Right ventricle myocardium inferior (tissue), 1 donor: Measurements from ENCODE around the gene TCERG1L. TPM values are rescaled to one million over a fixed set of nuclear protein-coding genes. Genes with fewer than 3 reads are reported as not detected.

Experiments
- ATAC-seq: fragments of 200-7000 bp; cut with Tn5 transposase; one replicate; pipeline ENCODE4 v1.9.1; 2020; ENCODE audit warnings: mild to moderate bottlenecking, moderate library complexity
- DNase-seq: peaks from one replicate; pipeline ENCODE4 v3.0.0; 2021; ENCODE audit errors: missing footprints
- intact Hi-C: fragments of 100-400 bp; cut with DNase I; formaldehyde crosslinking; loops from one replicate; pipeline ENCODE4 v1.11.0; 2022
- total RNA-seq: library from RNA; stranded (reverse); fragmentation: NEBNext Ultra II Directional; extraction: Animal tissue kit (Norgen Biotek cat#: 25700); gene quantifications from one replicate; pipeline ENCODE4 v1.2.1, GENCODE V29; 2021
- donor health status: DM: no; HTN: yes; CAD: no; lungs with severe emphysema.

Gene TCERG1L
- total RNA-seq, 1 donor from 2014 or later = not detected

GRCh38 chr10:131274133-131274880 is 37.2 kb downstream of the TCERG1L start:
- intact Hi-C loops = no loop called here
- DNase-seq (no peak), ATAC-seq (no peak)

DNA sequence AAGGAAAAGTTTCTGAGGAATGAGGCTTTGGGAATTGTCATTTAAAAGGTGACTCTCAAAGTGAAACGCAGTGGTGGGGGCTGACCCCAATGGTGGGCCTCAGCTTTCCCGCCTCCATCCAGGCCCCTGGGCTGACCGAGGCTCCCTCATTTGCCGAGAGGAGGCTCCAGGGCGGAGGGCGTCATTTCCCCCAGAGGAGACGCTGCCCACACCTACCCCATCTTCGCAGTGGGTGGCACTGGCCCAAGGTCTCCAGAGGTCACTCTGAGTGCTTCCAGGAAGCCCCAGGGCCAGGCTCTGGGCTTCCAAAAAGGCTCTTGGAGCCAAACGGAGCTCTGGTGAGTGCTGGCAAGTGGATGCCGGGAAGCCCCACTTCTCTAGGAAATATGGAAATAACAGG is 38.0 kb downstream of the TCERG1L start:
- ATAC-seq (no peak), DNase-seq (no peak)
- intact Hi-C loops = no loop called here

DNA sequence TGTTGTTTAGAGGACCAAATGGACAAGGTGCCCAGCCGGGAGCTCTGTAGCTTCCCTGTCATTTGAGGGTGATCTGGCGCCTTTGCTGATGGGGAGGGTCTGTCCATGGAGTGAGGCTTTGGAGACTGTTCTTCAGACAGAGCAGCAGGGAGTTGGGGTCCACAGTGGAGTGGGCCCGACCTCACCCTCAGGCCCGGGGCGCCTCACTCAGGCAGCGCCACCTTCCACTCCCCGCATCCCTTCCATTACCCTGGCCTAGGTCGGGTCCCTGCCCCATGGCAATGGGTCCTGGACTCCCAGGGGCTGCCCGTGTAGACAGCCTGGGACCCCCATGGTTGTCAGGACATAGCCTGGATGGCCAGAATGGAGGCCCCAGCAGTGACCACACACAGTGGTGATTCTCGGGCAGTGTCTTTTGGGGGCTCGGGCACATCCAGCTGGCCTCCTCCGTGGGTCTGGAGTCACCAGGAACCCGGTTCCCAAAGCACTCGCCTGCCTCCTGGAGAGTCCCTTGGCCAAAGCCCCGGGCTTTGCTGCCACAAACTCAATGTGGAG is 38.5 kb downstream of the TCERG1L start:
- DNase-seq (no peak), ATAC-seq (no peak)
- intact Hi-C loops = no loop called here

DNA sequence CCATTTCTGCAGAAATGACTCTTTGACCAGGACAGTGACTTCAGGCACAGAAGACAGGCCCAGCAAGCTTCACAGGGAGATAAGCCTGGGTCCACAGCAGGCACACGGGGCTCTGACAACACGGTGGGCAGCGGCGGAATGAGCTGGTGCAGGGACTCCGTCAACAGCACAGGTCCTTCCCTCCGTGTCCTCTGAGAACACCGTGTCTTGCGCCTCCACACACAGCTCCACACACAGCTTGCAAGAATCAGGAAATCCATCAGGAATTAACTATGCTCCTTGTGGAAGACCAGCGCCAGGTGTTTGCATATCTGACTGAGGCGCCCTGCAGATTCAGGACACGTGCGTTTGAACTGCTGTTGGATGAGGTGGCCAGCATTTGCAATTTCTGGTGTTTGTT is 39.6 kb downstream of the TCERG1L start:
- intact Hi-C loops = no loop called here
- DNase-seq (no peak), ATAC-seq (no peak)

- intact Hi-C loops = no loop called here
- ATAC-seq = no peak
- DNase-seq = no peak
Measured at GRCh38 chr10:131271195-131271880, 40.2 kb downstream of the TCERG1L start.

DNA sequence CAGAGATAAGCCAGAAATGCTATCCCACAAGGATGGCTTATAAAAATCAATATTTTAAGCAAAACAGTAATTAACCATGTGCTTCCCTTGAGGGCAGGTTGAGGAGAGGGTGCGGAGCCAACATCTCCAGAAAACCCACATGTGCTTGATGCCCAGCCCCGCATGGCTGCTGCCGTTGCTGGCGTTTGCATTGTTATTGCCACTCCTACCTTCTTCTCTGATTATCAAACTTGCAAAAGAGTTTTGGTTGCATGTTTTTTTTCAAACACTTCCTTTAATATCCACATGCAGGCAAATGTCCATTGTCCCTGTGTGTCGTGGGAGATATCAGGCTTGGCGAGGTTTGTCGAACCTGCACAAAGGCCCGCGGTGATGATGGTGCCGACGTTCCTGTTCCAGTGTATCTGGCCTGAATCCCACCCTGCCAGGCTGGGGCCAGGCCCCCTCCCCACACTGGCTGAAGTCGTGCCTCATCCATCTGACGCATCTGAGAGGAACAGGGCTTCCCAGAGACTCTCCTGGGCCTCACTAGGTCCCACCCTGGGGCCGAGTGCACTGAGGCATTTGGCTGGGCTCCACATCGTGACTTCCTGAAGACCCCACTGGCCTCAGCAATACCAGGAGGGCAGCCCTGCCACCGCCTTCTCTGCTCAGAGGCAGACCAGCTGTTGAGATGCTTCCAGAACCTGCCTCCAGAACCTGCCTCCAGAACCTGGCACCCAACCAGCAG is 40.9 kb downstream of the TCERG1L start:
- ATAC-seq = no peak
- intact Hi-C loops = no loop called here
- DNase-seq = no peak

DNA sequence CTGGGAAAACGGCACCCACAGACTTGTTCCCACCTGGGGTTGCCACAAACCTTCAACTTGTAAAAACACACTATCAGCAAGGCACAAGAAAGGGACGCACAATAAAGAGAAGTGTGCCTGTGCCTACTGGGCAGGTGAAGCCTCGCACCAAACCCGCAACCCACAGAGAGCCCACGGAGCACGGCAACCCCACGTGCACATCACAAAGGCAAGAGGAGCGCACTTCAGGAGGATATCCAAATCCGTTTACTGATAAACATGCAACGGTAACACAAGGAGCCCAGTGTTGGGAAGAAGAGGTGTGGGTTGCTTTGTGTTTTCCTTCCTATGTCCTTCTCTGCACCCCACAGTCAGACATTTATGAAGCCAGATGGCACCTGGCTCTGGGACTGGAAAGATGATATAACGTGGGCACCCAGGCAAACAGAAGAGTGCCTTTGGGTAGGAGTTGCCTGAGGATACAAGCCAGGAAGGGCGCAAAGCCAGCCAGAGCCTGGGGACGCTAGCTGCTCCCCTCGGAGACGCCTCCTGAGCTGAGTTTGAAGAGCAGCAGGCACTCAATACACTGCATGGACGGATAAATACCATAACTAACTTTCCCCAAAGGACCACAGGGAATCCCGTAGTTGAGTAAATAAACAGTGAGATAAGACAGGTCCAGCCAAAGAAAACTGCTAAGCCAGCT is 41.6 kb downstream of the TCERG1L start:
- DNase-seq (no peak), ATAC-seq (no peak)
- intact Hi-C loops = no loop called here

DNA sequence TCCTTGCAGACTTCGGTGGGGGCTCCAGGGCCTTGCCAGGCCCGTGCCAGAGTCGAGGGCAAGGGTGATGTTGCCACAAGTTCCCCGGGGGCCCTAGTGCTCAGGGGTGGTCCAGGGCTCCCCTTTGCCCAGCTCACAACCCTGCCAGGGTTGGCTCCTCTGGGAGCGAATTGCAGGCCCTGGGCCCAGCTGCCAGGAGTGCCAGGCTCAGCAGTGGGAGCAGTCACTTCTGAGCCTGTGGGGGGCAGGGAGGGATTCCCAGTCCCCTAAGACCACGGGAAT is 43.8 kb downstream of the TCERG1L start:
- intact Hi-C loops = no loop called here
- ATAC-seq (no peak), DNase-seq (no peak)

- no peak for ATAC-seq
- intact Hi-C loops = no loop called here
- no peak for DNase-seq
Measured at GRCh38 chr10:131266936-131267813, 44.3 kb downstream of the TCERG1L start.

DNA sequence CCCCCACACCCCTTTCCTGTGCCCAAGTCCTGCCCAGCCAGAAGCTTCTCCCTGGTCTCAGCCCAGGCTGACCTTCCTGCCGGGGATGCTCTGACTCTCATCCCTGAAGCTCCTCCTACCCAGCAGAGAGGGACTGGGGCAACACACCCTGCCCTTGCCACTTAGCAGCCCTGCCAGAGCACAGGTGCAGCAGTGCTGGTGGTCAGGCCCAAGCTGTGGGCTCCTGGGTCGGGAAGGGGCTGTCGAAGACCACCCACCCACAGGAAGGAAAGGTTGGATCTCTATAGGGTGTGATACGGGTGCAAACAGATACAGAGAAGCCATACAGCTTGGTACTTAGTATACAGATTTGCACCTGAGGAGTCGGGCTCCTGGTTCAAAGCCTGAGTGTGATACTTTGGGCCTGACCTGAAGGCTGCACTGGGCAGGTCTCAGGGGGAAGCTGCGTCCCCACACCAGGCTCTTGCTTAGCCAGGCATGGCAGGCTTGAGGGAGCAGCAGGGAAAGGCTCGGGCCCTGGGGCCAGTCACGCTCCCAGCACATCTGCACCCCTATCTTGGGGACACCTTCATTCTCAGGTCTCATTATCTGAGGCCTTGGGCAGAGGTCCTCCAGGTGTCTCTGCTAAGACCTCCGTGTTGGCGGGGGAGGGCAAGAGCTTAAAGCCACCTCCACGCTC is 47.3 kb downstream of the TCERG1L start:
- ATAC-seq (no peak), DNase-seq (no peak)
- intact Hi-C loops = no loop called here

- ATAC-seq (no peak), DNase-seq (no peak)
- intact Hi-C loops = no loop called here
Measured at GRCh38 chr10:131261890-131262475, 49.5 kb downstream of the TCERG1L start.

DNA sequence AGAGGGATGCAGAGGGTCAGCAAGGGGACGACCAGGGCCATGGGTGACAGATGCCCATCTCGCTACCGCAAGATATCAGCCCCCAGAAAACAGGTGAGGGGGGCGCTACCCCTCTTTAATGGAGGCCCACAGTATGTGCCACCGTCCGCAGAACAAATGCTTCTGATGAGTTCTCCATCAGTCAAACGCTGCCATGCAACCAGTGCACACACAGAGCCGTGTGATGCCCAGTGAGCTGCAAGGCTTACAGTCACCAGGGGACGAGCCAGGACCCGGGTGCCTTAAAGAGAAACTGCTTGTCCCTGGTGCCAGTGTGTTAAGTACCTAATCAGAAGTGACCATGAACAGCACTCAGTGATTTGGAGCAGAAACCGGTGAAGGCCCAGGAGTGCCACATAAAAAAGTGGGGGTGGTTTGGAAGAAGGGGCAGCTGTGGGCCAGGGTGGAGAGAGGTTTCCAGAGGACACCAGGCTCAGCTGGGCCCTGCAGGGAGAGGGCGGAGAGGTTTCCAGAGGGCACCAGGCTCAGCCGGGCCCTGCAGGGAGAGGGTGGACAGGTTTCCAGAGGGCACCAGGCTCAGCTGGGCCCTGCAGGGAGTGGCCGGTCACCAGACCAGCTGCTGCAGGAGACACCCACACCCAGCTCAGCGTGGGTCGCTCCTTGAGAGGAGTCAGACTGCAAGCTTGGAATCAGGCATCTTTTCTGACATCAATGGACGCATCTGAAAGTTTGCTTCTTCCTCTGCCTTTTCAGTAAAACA is 50.9 kb downstream of the TCERG1L start:
- DNase-seq (no peak), ATAC-seq (no peak)
- intact Hi-C loops = no loop called here

DNA sequence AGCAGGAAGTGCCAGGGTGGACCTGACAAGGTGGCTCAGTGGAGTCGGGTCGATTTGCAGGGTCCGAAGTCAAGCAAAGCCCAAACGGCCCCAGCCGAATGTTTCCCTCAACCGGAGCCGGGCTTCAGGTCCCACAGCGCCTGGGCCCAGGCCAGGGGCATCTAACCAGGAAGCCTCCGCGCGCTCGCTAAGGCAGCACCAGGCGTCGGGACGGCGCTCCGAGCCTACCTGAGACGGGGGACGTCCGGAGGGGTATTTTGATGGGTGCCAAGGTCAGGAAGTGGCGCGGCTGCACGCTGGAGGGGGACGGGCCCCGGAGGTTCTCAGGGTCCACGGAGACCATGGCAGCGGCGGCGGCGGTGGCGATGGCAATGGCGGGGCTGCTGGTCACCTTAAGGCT is 51.5 kb downstream of the TCERG1L start:
- ATAC-seq (no peak), DNase-seq (no peak)
- intact Hi-C loops = no loop called here

DNA sequence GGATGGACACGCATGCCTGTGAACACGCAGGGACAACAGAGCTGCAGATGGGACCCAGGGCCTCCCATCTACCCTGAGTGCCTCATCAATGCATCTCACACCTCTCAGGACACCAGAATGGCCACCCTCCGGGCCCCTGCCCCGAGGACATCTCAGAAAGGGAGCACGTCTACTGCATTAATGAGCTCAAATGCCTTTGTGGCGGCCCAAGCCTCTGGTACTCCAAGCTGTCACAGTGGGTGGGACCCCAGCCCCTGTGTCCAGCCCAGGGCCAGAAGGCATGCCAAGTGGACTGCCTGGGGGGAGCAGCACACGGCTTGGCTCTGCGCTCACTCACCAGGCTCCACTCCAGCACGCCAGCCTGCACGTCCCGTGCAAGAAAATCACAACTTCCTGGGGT is 52.0 kb downstream of the TCERG1L start:
- ATAC-seq = no peak
- intact Hi-C loops = no loop called here
- DNase-seq = no peak

DNA sequence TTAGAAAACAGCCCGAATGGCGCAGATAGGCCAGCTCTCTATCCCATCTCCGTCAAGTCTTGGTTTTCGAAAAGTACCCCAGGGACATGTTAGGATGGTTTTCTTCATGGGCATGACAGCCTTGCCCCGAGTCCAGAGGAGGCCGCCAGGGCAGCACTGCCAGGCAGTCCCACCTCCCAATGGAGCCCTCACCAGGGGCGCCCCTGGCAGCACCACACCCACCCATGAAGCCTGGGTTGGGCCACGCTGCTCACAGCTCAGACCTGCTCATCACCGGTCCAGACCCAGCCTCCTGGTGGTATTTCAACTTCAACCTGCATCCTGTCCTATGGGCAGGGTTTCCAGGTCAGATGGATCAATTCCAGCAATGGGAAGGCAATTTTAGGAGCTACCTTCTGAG is 53.3 kb downstream of the TCERG1L start:
- ATAC-seq = no peak
- DNase-seq = no peak
- intact Hi-C loops = no loop called here

DNA sequence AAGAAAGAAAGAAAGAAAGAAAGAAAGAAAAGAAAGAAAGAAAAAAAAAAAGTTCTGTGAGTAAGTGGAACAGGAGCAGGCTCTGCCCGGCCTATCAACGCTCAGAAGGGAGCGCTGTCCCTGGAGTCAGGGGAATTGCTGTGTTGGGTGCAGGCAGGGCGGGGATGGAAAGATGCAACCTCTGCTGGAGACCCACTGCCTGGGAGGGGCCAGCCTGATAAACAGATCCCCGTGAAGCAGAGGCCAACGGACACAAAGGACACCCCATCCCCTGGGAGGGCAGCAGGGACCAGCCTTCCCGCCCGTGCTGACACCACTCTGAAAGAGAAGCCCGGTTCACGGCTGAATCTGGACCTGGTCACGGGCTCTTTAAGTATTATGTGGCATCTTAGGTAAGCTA is 54.5 kb downstream of the TCERG1L start:
- ATAC-seq = no peak
- intact Hi-C loops = no loop called here
- DNase-seq = no peak

- intact Hi-C loops = no loop called here
- no peak for DNase-seq
- ATAC-seq = no peak
Measured at GRCh38 chr10:131254859-131255252, 56.7 kb downstream of the TCERG1L start.
